Left ventricle myocardium inferior (tissue), 1 donor: ENCODE results near the gene EFHD1. TPM values are rescaled to one million over a fixed set of nuclear protein-coding genes. Genes with fewer than 3 reads are reported as not detected.
"Not testable (repeated sequence)": the region's sequence is repeated elsewhere in the genome, so short reads cannot be mapped to it uniquely, and the experiment has no call there.

Experiments used
- DNase-seq: peaks from one replicate; pipeline ENCODE4 v3.0.0-alpha.2; 2020
- H3K27ac ChIP-seq: fragments of 200-600 bp; replicated peaks from 2 replicates; pipeline ENCODE4 v1.8.0; 2021
- H3K27me3 ChIP-seq: fragments of 200-600 bp; 2 replicates; pipeline ENCODE4 v1.8.0; 2021; ENCODE audit warnings: low read depth
- H3K36me3 ChIP-seq: fragments of 200-600 bp; 2 replicates; pipeline ENCODE4 v1.8.0; 2021
- H3K4me1 ChIP-seq: fragments of 200-600 bp; 2 replicates; pipeline ENCODE4 v1.8.0; 2021
- H3K4me3 ChIP-seq: fragments of 200-600 bp; 2 replicates; pipeline ENCODE4 v1.8.0; 2021; ENCODE audit warnings: mild to moderate bottlenecking, moderate library complexity
- H3K9me3 ChIP-seq: fragments of 200-600 bp; replicated peaks from 2 replicates; pipeline ENCODE4 v1.8.0; 2021
- intact Hi-C: fragments of 100-400 bp; cut with micrococcal nuclease; formaldehyde crosslinking; loops from one replicate; pipeline ENCODE4 v1.11.0; 2022
- total RNA-seq: library from RNA; stranded (reverse); fragmentation: NEBNext Ultra II Directional; extraction: Animal tissue kit (Norgen Biotek cat#: 25700); gene quantifications from one replicate; pipeline ENCODE4 v1.2.1, GENCODE V29; 2021
- TF ChIP-seq, protein P1 (sequence below): fragments of 200-600 bp; IDR thresholded peaks from 2 replicates; pipeline ENCODE4 v1.8.0; 2021; ENCODE audit warnings: antibody characterized with exemption, mild to moderate bottlenecking, borderline replicate concordance
- donor health status: DM: no; HTN: yes; CAD: no; lungs with severe emphysema.

The EFHD1 gene
- total RNA-seq, 1 donor from 2014 or later: 29.7 TPM

DNA sequence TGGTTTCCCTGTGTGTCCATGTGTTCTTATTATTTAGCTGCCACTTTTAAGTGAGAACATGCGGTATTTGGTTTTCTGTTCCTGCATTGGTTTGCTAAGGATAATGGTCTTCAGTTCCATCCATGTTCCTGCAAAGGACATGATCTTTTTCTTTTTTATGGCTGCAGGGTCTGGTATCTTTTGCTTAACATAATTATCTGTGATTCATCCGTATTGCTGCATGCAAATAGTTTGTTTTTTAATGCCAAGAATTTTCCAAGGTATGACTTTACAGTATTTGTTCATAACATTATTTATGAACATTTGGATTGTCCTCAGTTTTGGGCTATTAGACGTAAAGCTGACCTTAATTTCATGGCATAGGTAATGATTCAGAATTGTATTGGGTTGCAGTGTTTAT lies 81.6 kb downstream of the EFHD1 start:
- Histone ChIP-seq H3K27me3 (no peaks in the 10 kb centered on the region), H3K27ac (no peak overlapping the region), H3K9me3 (peaks cover 7% of the 10 kb centered on the region), H3K4me1 (peaks cover 27% of the 10 kb centered on the region), H3K4me3 (no peak overlapping the region), H3K36me3 (peaks cover 20% of the 10 kb centered on the region)
- intact Hi-C loops: no loop called here
- TF ChIP-seq, protein P1, sequence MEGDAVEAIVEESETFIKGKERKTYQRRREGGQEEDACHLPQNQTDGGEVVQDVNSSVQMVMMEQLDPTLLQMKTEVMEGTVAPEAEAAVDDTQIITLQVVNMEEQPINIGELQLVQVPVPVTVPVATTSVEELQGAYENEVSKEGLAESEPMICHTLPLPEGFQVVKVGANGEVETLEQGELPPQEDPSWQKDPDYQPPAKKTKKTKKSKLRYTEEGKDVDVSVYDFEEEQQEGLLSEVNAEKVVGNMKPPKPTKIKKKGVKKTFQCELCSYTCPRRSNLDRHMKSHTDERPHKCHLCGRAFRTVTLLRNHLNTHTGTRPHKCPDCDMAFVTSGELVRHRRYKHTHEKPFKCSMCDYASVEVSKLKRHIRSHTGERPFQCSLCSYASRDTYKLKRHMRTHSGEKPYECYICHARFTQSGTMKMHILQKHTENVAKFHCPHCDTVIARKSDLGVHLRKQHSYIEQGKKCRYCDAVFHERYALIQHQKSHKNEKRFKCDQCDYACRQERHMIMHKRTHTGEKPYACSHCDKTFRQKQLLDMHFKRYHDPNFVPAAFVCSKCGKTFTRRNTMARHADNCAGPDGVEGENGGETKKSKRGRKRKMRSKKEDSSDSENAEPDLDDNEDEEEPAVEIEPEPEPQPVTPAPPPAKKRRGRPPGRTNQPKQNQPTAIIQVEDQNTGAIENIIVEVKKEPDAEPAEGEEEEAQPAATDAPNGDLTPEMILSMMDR: no peak
- no peak for DNase-seq

DNA sequence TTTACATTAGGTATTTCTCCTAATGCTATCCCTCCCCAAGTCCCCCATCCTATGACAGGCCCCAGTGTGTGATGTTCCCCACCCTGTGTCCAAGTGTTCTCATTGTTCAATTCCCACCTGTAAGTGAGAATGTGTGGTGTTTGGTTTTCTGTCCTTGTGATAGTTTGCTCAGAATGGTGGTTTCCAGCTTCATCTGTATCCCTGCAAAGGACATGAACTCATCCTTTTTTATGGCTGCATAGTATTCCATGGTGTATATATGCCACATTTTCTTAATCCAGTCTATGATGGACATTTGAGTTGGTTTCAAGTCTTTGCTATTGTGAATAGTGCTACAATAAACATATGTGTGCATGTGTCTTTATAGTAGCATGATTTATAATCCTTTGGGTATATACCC lies 86.7 kb downstream of the EFHD1 start:
- DNase-seq, H3K9me3 ChIP-seq, H3K27me3 ChIP-seq, intact Hi-C loops, H3K4me3 ChIP-seq, H3K27ac ChIP-seq: not testable (repeated sequence)
- Histone ChIP-seq H3K36me3 (peaks cover 15% of the 10 kb centered on the region), H3K4me1 (peaks cover 48% of the 10 kb centered on the region)

- H3K4me3 ChIP-seq: no peak overlapping the region
- H3K4me1 ChIP-seq: peaks cover 42% of the 10 kb centered on the region
- H3K9me3 ChIP-seq: no peaks in the 10 kb centered on the region
- no peak overlapping the region for H3K27ac ChIP-seq
- TF ChIP-seq, protein P1: no peak
- peaks cover 25% of the 10 kb centered on the region for H3K36me3 ChIP-seq
- intact Hi-C loops: no loop called here
- DNase-seq: no peak
- H3K27me3 ChIP-seq: no peaks in the 10 kb centered on the region
Measured at GRCh38 chr2:232721261-232721660, 87.9 kb downstream of the EFHD1 start.

DNA sequence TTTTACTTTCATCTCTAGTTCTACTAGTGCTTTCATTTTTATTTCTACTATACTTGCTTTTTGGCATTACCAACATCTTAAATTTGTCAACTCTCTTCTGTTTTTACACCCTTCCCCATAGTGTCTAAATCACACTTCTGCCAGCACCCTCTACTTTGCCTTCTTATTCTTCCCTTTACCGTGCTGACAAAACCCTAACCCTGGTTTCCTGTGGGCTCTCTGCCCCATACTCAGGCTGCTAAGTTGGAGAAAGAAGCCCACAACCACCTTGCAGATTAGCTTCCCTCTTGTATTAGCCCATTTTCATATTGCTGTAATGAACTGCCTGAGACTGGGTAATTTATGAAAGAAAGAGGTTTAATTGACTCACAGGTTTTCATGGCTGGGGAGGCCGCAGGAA lies 88.5 kb downstream of the EFHD1 start:
- intact Hi-C loops: no loop called here
- DNase-seq: no peak
- Histone ChIP-seq H3K27me3 (no peaks in the 10 kb centered on the region), H3K27ac (no peak overlapping the region), H3K4me1 (peaks cover 40% of the 10 kb centered on the region), H3K36me3 (peaks cover 22% of the 10 kb centered on the region), H3K9me3 (no peaks in the 10 kb centered on the region), H3K4me3 (no peak overlapping the region)
- TF ChIP-seq, protein P1: no peak

DNA sequence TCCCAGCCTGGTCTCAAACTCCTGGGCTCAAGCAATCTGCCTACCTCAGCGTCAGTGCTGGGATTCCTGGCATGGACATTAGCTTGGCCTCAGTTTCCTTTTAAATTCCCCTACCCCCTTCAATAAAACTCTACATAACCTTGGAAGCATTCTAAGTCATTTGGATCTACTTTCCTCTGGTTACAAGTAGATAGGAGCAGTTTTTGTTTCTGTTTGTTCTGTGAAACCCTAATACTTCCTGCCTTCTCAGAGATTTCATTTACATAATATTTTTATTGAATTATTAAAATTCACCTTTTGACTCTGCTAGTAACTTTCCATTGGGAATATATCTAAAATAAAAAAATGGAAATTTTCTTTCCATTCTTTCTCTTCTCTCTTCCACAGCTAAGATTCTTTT lies 89.6 kb downstream of the EFHD1 start:
- H3K9me3 ChIP-seq: no peaks in the 10 kb centered on the region
- H3K36me3 ChIP-seq: peaks cover 20% of the 10 kb centered on the region
- DNase-seq: no peak
- H3K4me3 ChIP-seq: no peak overlapping the region
- H3K27ac ChIP-seq: no peak overlapping the region
- intact Hi-C loops: no loop called here
- TF ChIP-seq, protein P1: no peak
- H3K4me1 ChIP-seq: peaks cover 36% of the 10 kb centered on the region
- H3K27me3 ChIP-seq: no peaks in the 10 kb centered on the region

DNA sequence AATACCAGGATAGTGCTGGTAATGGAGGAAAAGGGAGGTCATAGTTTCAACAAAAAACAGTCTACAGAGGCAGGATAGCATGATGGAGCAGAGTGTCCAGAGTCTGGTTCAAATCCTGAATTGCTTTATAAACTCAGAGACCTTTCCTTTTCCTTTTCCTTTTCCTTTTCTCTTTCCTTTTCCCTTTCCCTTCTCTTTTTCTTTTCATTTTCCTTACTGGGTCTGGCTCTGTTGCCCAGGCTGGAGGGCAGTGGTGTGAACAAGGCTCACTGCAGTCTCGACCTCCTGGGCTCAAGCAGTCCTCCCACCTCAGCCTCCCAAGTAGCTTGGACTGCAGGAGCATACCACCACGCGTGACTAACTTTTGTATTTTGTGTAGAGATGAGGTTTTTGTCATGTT lies 95.4 kb downstream of the EFHD1 start:
- Histone ChIP-seq H3K27ac (no peak overlapping the region), H3K36me3 (peaks cover 37% of the 10 kb centered on the region), H3K4me1 (no peaks in the 10 kb centered on the region), H3K9me3 (no peaks in the 10 kb centered on the region), H3K27me3 (no peaks in the 10 kb centered on the region), H3K4me3 (no peak overlapping the region)
- TF ChIP-seq, protein P1: no peak
- DNase-seq: no peak
- intact Hi-C loops: no loop called here
